HG03196 (cell line): Measurements from ENCODE around the gene QSOX2.

Experiments used
- ATAC-seq: cut with Tn5 transposase; IDR thresholded peaks from one replicate; pipeline ENCODE4 v1.9.1; 2021; ENCODE audit not compliant: unreplicated experiment

Gene QSOX2

DNA sequence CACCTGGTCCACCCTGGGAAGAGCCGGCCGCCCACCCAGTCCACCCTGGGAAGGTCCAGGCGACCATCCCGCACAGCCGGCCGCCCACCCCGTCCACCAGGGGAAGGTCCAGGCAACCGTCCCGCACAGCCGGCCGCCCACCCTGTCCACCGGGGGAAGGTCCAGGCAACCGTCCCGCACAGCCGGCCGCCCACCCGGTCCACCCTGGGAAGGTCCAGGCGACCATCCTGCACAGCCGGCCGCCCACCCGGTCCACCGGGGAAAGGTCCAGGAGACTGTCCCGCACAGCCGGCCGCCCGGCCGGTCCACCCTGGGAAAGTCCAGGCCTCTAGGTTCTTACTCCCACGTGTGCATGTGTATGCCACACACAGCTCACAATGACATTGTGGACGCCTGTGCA, 6.7 kb upstream of the QSOX2 start:
- no peak for ATAC-seq

DNA sequence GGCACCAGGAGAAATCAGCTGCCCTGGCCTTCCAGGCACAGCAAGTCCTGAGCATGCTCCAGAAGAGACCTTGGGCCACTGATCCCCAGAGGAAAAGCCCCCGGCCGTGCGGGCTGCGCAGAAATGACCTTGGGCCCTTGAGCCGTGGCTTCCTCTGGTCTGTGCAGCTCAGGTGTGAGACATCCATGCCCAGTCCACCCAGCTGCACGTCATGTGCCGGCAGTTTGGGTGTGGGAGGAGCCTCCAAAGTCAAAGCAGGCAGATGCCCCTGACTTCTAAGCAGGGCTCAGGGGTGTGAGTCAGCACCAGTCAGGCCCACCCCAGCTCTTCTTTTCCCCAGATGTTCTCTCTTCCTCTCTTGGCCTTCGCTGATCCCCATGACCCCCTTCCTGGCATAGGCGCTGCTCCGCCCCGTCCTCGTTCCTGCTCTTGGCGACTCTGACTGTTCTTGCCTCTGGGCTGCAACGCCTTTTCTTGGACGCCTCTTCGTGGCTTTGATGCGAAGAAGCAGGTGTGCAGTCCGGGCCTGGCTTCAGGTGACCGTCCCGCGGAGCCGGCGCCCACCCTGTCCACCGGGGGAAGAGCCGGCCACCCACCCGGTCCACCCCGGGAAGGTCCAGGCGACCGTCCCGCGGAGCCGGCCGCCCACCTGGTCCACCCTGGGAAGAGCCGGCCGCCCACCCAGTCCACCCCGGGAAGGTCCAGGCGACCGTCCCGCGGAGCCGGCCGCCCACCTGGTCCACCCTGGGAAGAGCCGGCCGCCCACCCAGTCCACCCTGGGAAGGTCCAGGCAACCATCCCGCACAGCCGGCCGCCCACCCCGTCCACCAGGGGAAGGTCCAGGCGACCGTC, 5.9 kb upstream of the QSOX2 start:
- ATAC-seq, result no peak

DNA sequence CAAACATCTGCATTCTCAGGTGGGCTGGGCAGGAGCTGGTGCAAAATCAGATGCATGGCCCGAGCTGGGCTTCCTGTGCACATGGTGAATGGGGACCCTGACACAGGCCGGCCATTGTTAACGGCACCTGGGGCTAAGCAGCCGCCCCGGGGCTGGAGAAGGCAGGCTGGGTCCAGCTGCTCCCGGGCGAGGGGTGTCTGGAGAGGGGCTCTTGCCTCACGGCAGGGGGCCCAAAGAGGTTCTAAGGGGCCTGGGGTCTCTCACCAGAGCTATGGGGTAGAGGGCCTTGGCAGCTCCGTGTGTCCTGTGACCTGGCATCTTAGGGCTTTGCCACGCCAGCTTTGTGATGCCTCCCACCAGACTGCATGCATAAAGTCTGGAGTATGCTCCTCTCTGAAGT, 5.1 kb upstream of the QSOX2 start:
- no peak for ATAC-seq

DNA sequence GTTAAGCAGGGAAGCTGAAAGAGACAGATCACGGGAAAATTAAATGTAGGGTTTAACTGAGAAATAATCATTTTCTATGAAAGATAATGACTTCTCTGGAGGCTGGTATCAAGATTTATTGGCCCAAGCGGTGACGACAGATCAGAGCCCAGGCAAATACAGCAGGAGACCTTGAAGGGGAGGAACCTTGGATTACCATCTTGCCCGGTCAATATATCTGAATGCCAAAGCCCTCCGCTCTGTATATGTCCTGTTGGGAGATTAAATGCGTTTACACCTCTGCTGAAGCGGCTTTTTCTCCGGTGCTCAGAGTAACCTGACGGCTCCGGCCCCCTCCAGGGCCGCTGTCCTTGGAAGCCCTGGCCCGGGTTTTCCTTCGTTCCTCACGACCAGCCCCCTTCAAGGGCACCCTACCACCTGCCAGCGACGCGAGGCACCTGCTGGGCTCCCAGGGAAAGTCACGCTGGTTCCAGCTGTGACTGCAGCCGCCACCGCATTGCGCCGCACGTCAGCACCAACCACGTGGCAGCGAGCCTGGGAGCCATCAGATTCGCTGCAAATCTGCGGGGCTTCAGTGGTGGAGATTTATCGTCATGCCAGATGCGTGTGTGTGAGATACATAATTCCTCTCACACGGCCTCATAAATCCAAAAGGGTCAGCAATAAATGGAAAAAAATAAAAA, 4.4 kb upstream of the QSOX2 start:
- no peak for ATAC-seq

- no peak for ATAC-seq
Measured at GRCh38 chr9:136248951-136249876, 3.6 kb upstream of the QSOX2 start.

- no peak for ATAC-seq
Measured at GRCh38 chr9:136247947-136248637, 2.5 kb upstream of the QSOX2 start.

GRCh38 chr9:136247551-136247916, 1.9 kb upstream of the QSOX2 start:
- no peak for ATAC-seq

DNA sequence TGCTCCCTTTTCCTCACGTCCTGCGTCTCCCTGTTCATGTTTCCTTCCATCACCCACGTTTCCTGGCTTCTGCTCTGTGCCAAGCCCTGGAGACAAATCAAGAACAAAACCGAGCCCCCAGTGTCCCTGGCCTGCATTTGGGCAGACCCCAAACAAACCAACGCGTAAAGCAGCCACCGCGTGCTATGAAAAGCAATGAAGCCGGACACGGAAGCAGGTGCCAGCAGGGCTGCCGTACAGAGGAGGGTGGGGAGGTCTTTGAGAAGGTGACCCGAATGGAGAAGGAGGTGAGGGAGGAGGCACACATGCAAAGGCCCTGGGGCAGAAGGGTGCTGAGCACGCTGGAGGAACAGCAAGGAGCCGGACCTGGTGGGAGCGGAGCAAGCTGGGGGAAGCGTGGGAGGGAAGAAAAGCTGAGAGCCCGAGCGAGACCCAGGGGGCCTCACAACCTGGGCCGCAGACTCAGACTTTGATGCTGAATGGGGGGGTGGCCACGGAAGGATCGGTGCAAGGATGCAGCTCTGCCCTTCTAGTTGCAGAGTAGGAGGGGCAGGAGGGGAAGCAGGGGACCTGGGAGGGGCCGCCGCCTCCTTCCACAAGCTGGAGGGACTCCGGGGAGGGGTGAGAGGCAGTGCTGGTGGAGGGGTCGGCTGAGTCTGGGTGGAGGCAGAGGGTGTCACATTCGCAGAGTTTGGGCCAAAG, 1.4 kb upstream of the QSOX2 start:
- ATAC-seq, result no peak

- ATAC-seq, result no peak
Measured at GRCh38 chr9:136244969-136245218, 718 bp downstream of the QSOX2 start.

- peak; percentile 31 for ATAC-seq
Measured at GRCh38 chr9:136244122-136244968, 1.3 kb downstream of the QSOX2 start.

GRCh38 chr9:136243631-136244030, 2.0 kb downstream of the QSOX2 start:
- ATAC-seq, result no peak

DNA sequence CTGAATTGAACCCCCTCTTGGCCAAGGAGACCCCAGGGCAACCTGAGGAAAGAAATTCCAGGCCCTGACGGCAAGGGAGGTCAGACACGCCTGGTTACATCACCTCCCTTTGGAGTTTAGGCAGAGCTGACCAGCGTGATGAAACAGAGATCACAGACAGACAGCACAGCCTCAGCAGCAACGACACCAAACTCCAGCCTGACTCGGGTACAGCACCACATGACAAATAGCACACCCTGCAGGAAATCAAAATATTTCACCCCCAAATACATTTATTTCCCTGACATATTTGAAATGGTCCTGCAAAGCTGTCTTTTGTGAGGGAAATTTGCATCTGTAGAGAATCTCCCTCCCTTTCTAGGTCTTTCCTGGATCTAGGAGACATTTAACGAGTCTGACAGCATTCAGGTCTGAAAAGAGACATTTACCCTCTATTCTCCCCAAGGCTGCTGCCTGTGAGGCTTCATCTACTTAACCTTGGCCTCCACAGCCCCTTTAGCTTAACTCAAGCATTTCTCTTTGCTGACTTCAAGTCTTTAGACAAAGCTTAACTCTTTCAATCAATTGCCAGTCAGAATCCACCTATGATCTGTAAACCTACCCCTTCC, 2.6 kb downstream of the QSOX2 start:
- ATAC-seq, result no peak

GRCh38 chr9:136242248-136242647, 3.4 kb downstream of the QSOX2 start:
- no peak for ATAC-seq

DNA sequence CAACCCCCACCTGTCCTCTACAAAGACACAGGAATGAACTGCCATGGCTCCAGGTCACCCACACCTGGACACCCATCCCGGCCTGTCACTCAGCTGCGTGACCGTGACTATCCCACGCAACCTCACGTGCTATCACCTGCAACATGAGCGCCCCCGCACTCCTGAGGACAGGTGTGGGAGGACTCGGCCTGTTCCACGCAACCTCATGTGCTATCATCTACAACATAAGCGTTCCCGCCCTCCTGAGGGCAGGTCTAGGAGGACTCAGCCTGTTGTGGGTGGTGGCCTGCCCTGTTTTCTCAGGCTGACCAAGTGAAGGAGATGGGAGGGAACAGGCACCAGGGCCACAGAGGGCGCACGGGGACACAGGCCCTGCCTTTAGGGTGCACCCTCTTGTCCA, 4.1 kb downstream of the QSOX2 start:
- no peak for ATAC-seq

DNA sequence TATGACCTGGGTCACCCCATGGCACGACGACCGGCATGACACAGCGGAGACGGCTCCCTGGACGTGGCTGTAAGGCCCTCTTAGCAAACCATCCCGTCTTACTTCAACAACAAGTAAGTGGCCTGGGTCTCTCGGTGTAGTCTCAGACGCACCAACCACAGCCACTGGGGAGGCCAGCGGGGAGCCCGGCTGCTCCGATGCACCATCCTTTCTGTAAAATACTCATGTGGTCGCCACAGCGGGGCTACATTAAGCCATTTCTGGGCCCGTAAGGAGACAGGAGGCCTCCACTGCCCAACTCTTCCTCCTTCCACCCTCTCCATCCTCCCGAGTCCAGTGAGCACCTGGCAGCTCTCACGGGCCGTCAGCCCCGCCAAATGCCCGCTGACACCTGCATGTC, 4.7 kb downstream of the QSOX2 start:
- ATAC-seq, result no peak

DNA sequence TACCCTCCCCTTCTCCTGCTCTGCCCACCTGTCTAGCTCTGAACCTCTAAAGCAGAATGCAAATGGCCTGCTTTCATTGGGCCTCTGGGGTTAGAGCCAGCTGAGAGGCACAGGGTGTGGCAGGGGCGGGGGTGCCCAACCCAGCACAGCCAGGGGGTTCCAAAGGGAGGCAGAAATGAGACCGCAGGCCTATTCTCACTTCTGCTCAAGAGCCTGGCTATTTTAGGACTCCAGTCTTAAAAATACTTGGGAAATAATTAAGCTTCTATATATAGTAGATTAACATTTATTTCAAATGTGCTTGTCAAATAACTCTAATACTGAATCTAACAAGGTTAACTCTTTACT, 5.7 kb downstream of the QSOX2 start:
- no peak for ATAC-seq

GRCh38 chr9:136239135-136239982, 6.3 kb downstream of the QSOX2 start:
- ATAC-seq, result no peak

GRCh38 chr9:136238342-136238732, 7.3 kb downstream of the QSOX2 start:
- no peak for ATAC-seq
